Naive B cell (primary cell): ENCODE measurements around the gene KCNQ1. TPM values are rescaled to one million over a fixed set of nuclear protein-coding genes. Genes with fewer than 3 reads are reported as not detected.

Experiments used
- ATAC-seq, 2 donors: fragments of 150-1000 bp; cut with Tn5 transposase; 2 replicates each; pipeline ENCODE4 v1.10.0; 2021; ENCODE audit warnings: low read depth in 2 of 2, mild to moderate bottlenecking in 2 of 2, moderate library complexity in 2 of 2
- DNase-seq: peaks from one replicate; pipeline ENCODE4 v3.0.0; 2022
- H3K27ac Mint-ChIP-seq, 6 donors: one replicate each; pipeline ENCODE4 v1.8.0; 2020 to 2022; ENCODE audit warnings: mild to moderate bottlenecking in 6 of 6, mixed read lengths in 6 of 6, moderate library complexity in 5 of 6, inconsistent platforms in 2 of 6
- H3K27me3 Mint-ChIP-seq, 3 donors: one replicate each; pipeline ENCODE4 v1.8.0; 2021 to 2022; ENCODE audit warnings: mixed read lengths in 3 of 3, mild to moderate bottlenecking in 1 of 3
- H3K36me3 Mint-ChIP-seq, 2 donors: one replicate each; pipeline ENCODE4 v1.8.0; 2020 to 2022; ENCODE audit warnings: mixed read lengths in 2 of 2, inconsistent platforms in 1 of 2, mild to moderate bottlenecking in 1 of 2
- H3K4me1 Mint-ChIP-seq, 3 donors: one replicate each; pipeline ENCODE4 v1.8.0; 2020 to 2022; ENCODE audit warnings: mixed read lengths in 3 of 3, inconsistent platforms in 1 of 3, mild to moderate bottlenecking in 1 of 3, moderate library complexity in 1 of 3
- H3K4me3 Mint-ChIP-seq, 8 donors: one replicate each; pipeline ENCODE4 v1.8.0; 2020 to 2022; ENCODE audit warnings: mild to moderate bottlenecking in 8 of 8, mixed read lengths in 8 of 8, moderate library complexity in 8 of 8, inconsistent platforms in 2 of 8
- H3K9me3 Mint-ChIP-seq, 7 donors: one replicate each; pipeline ENCODE4 v1.8.0; 2020 to 2022; ENCODE audit warnings: mixed read lengths in 7 of 7, mild to moderate bottlenecking in 5 of 7, inconsistent platforms in 2 of 7, moderate library complexity in 1 of 7
- polyA plus RNA-seq, 6 donors: library from polyadenylated mRNA; unstranded; fragments of 300-500 nt; fragmentation: Illumina TruSeq; gene quantifications; one replicate each; pipeline ENCODE4 v1.2.3, GENCODE V29; 2021; ENCODE audit warnings: low read depth in 6 of 6

KCNQ1 gene
- polyA plus RNA-seq, 6 donors from 2014 or later: 9.3 to 22.6 (median 10.3) TPM

DNA sequence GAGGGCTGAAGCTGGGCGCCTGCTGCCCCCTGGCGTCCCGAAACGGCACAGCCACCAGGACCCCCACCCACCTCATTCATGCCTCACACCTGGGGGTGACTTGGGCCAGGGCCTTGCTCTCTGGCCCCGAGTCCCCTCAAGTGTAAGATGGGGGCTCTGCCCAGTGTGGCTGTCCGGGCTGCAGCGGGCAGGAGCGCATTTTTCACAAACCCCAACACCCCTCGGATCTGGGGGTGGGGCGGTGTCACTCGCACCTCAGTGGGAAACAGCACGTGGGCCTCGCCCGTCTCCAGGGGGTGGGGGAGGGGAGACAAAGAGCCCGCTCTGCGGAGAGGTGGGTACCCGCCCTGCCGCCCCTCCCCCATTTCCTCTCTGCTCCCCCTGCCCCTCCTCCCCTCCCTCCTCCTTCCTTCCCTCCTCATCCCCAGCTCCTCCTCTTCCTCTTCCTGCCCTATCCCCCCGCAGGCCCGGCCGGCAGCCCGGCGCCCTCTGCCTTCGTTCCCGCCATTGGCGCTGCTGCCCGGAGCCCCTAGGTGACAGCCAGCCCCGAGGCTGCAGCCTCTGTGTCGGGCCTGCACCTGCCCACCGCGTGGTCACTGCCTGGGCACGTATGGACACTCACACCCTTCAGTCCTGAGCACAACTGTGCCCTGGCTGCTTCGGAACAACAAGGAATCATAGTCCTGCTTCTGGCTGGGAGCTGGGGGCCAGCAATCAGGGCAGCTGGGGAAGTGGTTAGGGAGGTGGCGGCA, 447.6 kb downstream of the KCNQ1 start:
- peak; percentile 55 for DNase-seq
- Mint-ChIP-seq H3K9me3 (no peaks in the 10 kb centered on the region), H3K27me3 (peaks cover 0 to 11% (median 0%) of the 10 kb centered on the region in 3 donors), H3K4me3 (peak overlapping the region; percentile 66 to 85 (median 75)), H3K27ac (no peak overlapping the region), H3K36me3 (no peaks in the 10 kb centered on the region), H3K4me1 (peaks cover 9 to 15% (median 14%) of the 10 kb centered on the region in 3 donors)
- peak; percentile 56 to 59 for ATAC-seq

- H3K9me3 Mint-ChIP-seq: no peaks in the 10 kb centered on the region
- peak overlapping the region; percentile 44 to 85 (median 68) for H3K4me3 Mint-ChIP-seq
- DNase-seq: no peak
- peak; percentile 24 to 34 for ATAC-seq
- peaks cover 9 to 15% (median 14%) of the 10 kb centered on the region in 3 donors for H3K4me1 Mint-ChIP-seq
- H3K36me3 Mint-ChIP-seq: no peaks in the 10 kb centered on the region
- no peak overlapping the region for H3K27ac Mint-ChIP-seq
- peaks cover 0 to 15% (median 0%) of the 10 kb centered on the region in 3 donors for H3K27me3 Mint-ChIP-seq
These were observed 448.2 kb downstream of the KCNQ1 start for GRCh38 chr11:2892967-2893528.

- DNase-seq: no peak
- H3K27me3 Mint-ChIP-seq: peaks cover 0 to 24% (median 0%) of the 10 kb centered on the region in 3 donors
These were observed 449.1 kb downstream of the KCNQ1 start for GRCh38 chr11:2893935-2894334.

GRCh38 chr11:2896047-2896446, 451.2 kb downstream of the KCNQ1 start:
- no peak for DNase-seq
- H3K4me3 Mint-ChIP-seq: no peak overlapping the region
- H3K36me3 Mint-ChIP-seq: no peaks in the 10 kb centered on the region
- no peak for ATAC-seq
- no peak overlapping the region for H3K27ac Mint-ChIP-seq
- H3K9me3 Mint-ChIP-seq: no peaks in the 10 kb centered on the region
- H3K27me3 Mint-ChIP-seq: peaks cover 0 to 31% (median 0%) of the 10 kb centered on the region in 3 donors
- H3K4me1 Mint-ChIP-seq: peaks cover 17 to 30% (median 22%) of the 10 kb centered on the region in 3 donors

More at GRCh38 chr11:2893935-2894334, 449.1 kb downstream of the KCNQ1 start:
- no peak overlapping the region for H3K27ac Mint-ChIP-seq
- H3K4me1 Mint-ChIP-seq: peaks cover 6 to 20% (median 15%) of the 10 kb centered on the region in 3 donors
- H3K36me3 Mint-ChIP-seq: no peaks in the 10 kb centered on the region
- peak overlapping the region in 6 of 8 donors; percentile 9 to 73 (median 36) for H3K4me3 Mint-ChIP-seq
- ATAC-seq: no peak
- no peaks in the 10 kb centered on the region for H3K9me3 Mint-ChIP-seq

DNA sequence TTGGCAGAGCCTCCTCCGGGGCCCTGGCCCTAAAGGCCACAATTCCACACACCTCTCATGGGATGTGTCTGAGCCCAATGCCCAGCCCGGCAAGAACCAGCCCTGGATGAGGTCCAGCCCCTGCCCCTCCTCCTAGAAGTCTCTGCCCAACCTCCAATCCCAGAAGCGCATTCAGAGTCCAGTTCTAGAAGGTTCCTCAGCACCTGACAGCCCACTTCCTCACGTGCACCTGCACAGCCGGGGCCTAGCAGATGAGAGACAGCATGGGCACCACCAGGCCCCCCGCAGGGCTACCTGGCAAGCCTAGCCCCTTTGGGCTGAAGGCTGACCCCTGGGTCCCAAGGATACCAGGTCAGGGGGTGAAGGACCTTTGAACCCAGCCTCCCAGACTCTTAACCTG, 452.2 kb downstream of the KCNQ1 start:
- no peaks in the 10 kb centered on the region for H3K36me3 Mint-ChIP-seq
- H3K4me3 Mint-ChIP-seq: peak overlapping the region in 1 of 8 donors; percentile 6
- DNase-seq: no peak
- no peaks in the 10 kb centered on the region for H3K9me3 Mint-ChIP-seq
- ATAC-seq: no peak
- peaks cover 15 to 29% (median 20%) of the 10 kb centered on the region in 3 donors for H3K4me1 Mint-ChIP-seq
- H3K27me3 Mint-ChIP-seq: peaks cover 0 to 31% (median 0%) of the 10 kb centered on the region in 3 donors
- no peak overlapping the region for H3K27ac Mint-ChIP-seq

DNA sequence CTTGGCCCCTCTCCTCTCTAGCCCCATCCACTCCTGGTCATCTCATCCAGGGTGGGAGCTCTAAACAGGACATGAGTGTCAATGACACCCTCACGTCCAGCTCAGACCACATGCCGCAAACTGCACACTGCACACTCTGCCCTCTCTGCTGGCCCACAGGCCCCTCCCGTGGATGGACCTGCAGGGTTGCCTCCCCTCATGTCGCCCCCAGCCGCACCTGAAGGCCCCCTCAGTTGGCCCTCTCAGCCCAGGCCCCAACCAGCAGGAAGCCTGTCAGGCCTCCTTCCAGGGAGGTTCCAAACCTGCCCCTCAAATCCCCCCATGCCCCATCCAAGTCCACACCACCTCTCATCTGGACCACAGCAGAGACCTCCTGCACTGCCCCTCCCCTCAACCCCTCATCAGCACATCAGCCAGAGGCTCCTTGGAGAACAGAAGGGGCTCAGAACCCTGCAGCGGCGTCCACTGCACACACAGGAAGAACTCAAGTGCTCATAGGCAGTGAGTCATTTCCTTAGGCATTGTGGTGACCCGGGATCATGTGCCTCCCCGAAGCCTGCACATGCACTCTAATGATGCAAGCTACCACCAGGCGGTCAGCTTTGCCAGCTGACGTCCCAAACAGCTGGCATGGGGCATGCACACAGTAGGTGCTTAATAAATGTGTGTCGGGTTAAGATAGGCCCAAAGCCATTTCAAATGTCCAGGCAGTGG, 453.7 kb downstream of the KCNQ1 start:
- Mint-ChIP-seq H3K27me3 (peaks cover 0 to 33% (median 0%) of the 10 kb centered on the region in 3 donors), H3K9me3 (no peaks in the 10 kb centered on the region), H3K27ac (peak overlapping the region in 3 of 6 donors; percentile 21 to 78 (median 62)), H3K36me3 (no peaks in the 10 kb centered on the region), H3K4me1 (peaks cover 12 to 23% (median 18%) of the 10 kb centered on the region in 3 donors), H3K4me3 (peak overlapping the region in 2 of 8 donors; percentile 47 to 52)
- ATAC-seq: no peak
- DNase-seq: no peak

Other genes starting within 250 kb of the KCNQ1 start
- gene ASCL2, start 174.4 kb upstream of the KCNQ1 start, polyA plus RNA-seq: 1 to 10 TPM in 1 of 6 donors, under 1 TPM in 4, not detected in 1; 0.35 to 1.7 (median 0.60) TPM
- gene C11orf21, start 143.1 kb upstream of the KCNQ1 start, polyA plus RNA-seq: 10 to 100 TPM in 3 of 6 donors, 1 to 10 TPM in 3; 8.3 to 15.4 (median 10.2) TPM
- 10 to 100 TPM in 4 of 6 donors, 1 to 10 TPM in 2; 6.5 to 24.0 (median 13.5) TPM for gene TSPAN32, start 143.0 kb upstream of the KCNQ1 start, polyA plus RNA-seq
- 100 to 1,000 TPM; 110 to 279 (median 240) TPM for gene CD81, start 67.7 kb upstream of the KCNQ1 start, polyA plus RNA-seq
- gene TSSC4, start 44.3 kb upstream of the KCNQ1 start, polyA plus RNA-seq: 10 to 100 TPM; 54.7 to 76.0 (median 67.9) TPM
- not detected for gene TRPM5, start 494 bp upstream of the KCNQ1 start, polyA plus RNA-seq